HepG2 (cell line): ENCODE results near the gene SEC16A. TPM values are rescaled to one million over a fixed set of nuclear protein-coding genes. Genes with fewer than 3 reads are reported as not detected.
"Not testable (repeated sequence)": the region's sequence is repeated elsewhere in the genome, so short reads cannot be mapped to it uniquely, and the experiment has no call there.

ENCODE experiments used
- ATAC-seq: fragments of 200-7000 bp; cut with Tn5 transposase; 3 replicates; pipeline ENCODE4 v1.9.1; 2020; ENCODE audit warnings: mild to moderate bottlenecking, moderate library complexity
- BruUV-seq: library from RNA; stranded (reverse); fragments of 400-500 nt; replicated peaks from 2 replicates; lab custom pipeline; 2021; lab: Mats Ljungman, UMichigan
- CTCF ChIA-PET: fragments of 300-600 bp; formaldehyde crosslinking; extraction: SDS; loops from one replicate; lab custom pipeline; 2021; ENCODE audit warnings: low total read pairs, inconsistent platforms, low intra/inter-chr PET ratio; lab: Yijun Ruan, JAX
- POLR2A ChIA-PET: fragments of 350-600 bp; sonication (Branson Sonifier 250); formaldehyde crosslinking; loops from one replicate; lab custom pipeline; 2020; ENCODE audit warnings: antibody characterized with exemption, inconsistent platforms; lab: Yijun Ruan, JAX
- DNase-seq: peaks from one replicate; pipeline ENCODE4 v3.0.0-alpha.2; 2015; ENCODE audit warnings: low spot score
- FAIRE-seq: peaks from 3 replicates; lab custom pipeline; 2011; peaks lifted over from hg19 to GRCh38; lab: Jason Lieb, UNC
- H2AFZ ChIP-seq: one replicate; pipeline ENCODE4 v1.6.1; 2011; ENCODE audit warnings: low read length, inconsistent platforms
- H3K27ac ChIP-seq: fragments of 300-600 bp; 3 replicates; pipeline ENCODE4 v1.8.0; 2011; ENCODE audit warnings: mixed run types, mild to moderate bottlenecking, mixed read lengths, low read length, inconsistent platforms; ENCODE audit not compliant: insufficient read depth; ENCODE audit errors: extremely low read length
- H3K27me3 ChIP-seq, 2 experiments: fragments of 200-600 bp in 1 of 2; 2 replicates in 1 of 2; 3 replicates in 1 of 2; pipeline versions ENCODE4 v1.6.0 to v1.8.0; 2011; ENCODE audit warnings: low read length in 2 of 2, mild to moderate bottlenecking in 2 of 2, moderate library complexity in 2 of 2, inconsistent platforms in 1 of 2; ENCODE audit not compliant: insufficient read depth in 2 of 2, control insufficient read depth in 1 of 2
- H3K36me3 ChIP-seq, 2 experiments: fragments of 200-600 bp in 1 of 2; replicated peaks in 1 of 2; 2 replicates in 1 of 2; 3 replicates in 1 of 2; pipeline versions ENCODE4 v1.5.1 to v1.8.0; 2011; ENCODE audit warnings: low read length in 2 of 2, inconsistent platforms in 1 of 2; ENCODE audit not compliant: insufficient read depth in 2 of 2, control insufficient read depth in 1 of 2
- H3K4me1 ChIP-seq: 2 replicates; pipeline ENCODE4 v1.5.1; 2012; ENCODE audit warnings: low read length, inconsistent platforms; ENCODE audit not compliant: insufficient read depth
- H3K4me2 ChIP-seq: 2 replicates; pipeline ENCODE4 v1.6.0; 2011; ENCODE audit warnings: low read depth, low read length, inconsistent platforms
- H3K4me3 ChIP-seq, 3 experiments: fragments of 200-600 bp in 1 of 3; sonication (generic), shearing (Covaris generic) in 1 of 3; replicated peaks in 1 of 3; 2 replicates each; pipeline ENCODE4 v1.5.1; 2011 to 2016; ENCODE audit warnings: low read length in 3 of 3, inconsistent platforms in 2 of 3, low read depth in 2 of 3, mild to moderate bottlenecking in 2 of 3, control low read depth in 1 of 3, mixed read lengths in 1 of 3; ENCODE audit not compliant: insufficient read depth in 1 of 3
- H3K79me2 ChIP-seq: one replicate; pipeline ENCODE4 v1.6.1; 2011; ENCODE audit warnings: low read length, inconsistent platforms; ENCODE audit not compliant: insufficient read depth
- H3K9ac ChIP-seq: 2 replicates; pipeline ENCODE4 v1.6.0; 2011; ENCODE audit warnings: mild to moderate bottlenecking, low read depth, low read length, inconsistent platforms; ENCODE audit not compliant: insufficient read depth
- H3K9me3 ChIP-seq: 2 replicates; pipeline ENCODE4 v1.5.1; 2012; ENCODE audit warnings: mild to moderate bottlenecking, low read length
- H4K20me1 ChIP-seq: 2 replicates; pipeline ENCODE4 v1.6.0; 2011; ENCODE audit warnings: inconsistent platforms, mild to moderate bottlenecking, low read length, moderate library complexity; ENCODE audit not compliant: insufficient read depth
- ARHGAP35 ChIP-seq: sonication (generic); formaldehyde crosslinking; IDR thresholded peaks from 2 replicates; pipeline ENCODE4 v1.9.0; 2022; ENCODE audit warnings: mild to moderate bottlenecking, inconsistent platforms, moderate library complexity, missing genetic modification reagents, borderline replicate concordance
- ETV5 ChIP-seq: IDR thresholded peaks from 2 replicates; pipeline ENCODE4 v1.6.1; 2018; ENCODE audit warnings: missing biosample characterization, missing genetic modification reagents, inconsistent platforms, borderline replicate concordance
- HNRNPL ChIP-seq: fragments of 200-400 bp; formaldehyde crosslinking; IDR thresholded peaks from 2 replicates; pipeline ENCODE4 v1.6.1; 2017; ENCODE audit warnings: mild to moderate bottlenecking, low read depth, low read length
- IRF2 ChIP-seq: IDR thresholded peaks from 2 replicates; pipeline ENCODE4 v1.6.1; 2018; ENCODE audit warnings: missing genetic modification reagents, missing compliant biosample characterization
- MXI1 ChIP-seq: IDR thresholded peaks from 3 replicates; pipeline ENCODE4 v1.6.1; 2012; ENCODE audit warnings: low read depth, low read length, inconsistent platforms, borderline replicate concordance
- NR1H2 ChIP-seq: sonication (generic); formaldehyde crosslinking; IDR thresholded peaks from 2 replicates; pipeline ENCODE4 v1.8.1; 2022; ENCODE audit warnings: low read depth, missing genetic modification reagents, borderline replicate concordance
- PHF21A ChIP-seq: sonication (generic); formaldehyde crosslinking; IDR thresholded peaks from 2 replicates; pipeline ENCODE4 v1.5.0; 2020; ENCODE audit warnings: mild to moderate bottlenecking, missing genetic modification reagents
- RFX5 ChIP-seq: IDR thresholded peaks from 2 replicates; pipeline ENCODE4 v1.6.1; 2011; ENCODE audit warnings: low read depth, low read length, improper control_type of control experiment
- SALL1 ChIP-seq: sonication (generic); formaldehyde crosslinking; IDR thresholded peaks from 2 replicates; pipeline ENCODE4 v1.8.0; 2022; ENCODE audit warnings: mild to moderate bottlenecking, missing genetic modification reagents
- XRCC5 ChIP-seq: fragments of 200-400 bp; formaldehyde crosslinking; optimal IDR thresholded peaks from 2 replicates; pipeline ENCODE3; 2017; ENCODE audit warnings: mild to moderate bottlenecking, low read length
- ZNF263 ChIP-seq: sonication (generic); formaldehyde crosslinking; IDR thresholded peaks from 2 replicates; pipeline ENCODE4 v1.4.0; 2020; ENCODE audit warnings: missing genetic modification reagents
- ZNF33B ChIP-seq: sonication (generic); formaldehyde crosslinking; IDR thresholded peaks from 2 replicates; pipeline ENCODE4 v1.5.1; 2020; ENCODE audit warnings: mild to moderate bottlenecking, missing genetic modification reagents
- ZNF713 ChIP-seq: sonication (generic); formaldehyde crosslinking; IDR thresholded peaks from 2 replicates; pipeline ENCODE4 v1.4.0; 2020; ENCODE audit warnings: mild to moderate bottlenecking, missing genetic modification reagents
- ZNF766 ChIP-seq: sonication (generic); formaldehyde crosslinking; IDR thresholded peaks from 2 replicates; pipeline ENCODE4 v1.5.0; 2020; ENCODE audit warnings: missing genetic modification reagents, borderline replicate concordance
- ZSCAN21 ChIP-seq: sonication (generic); formaldehyde crosslinking; IDR thresholded peaks from 2 replicates; pipeline ENCODE4 v1.8.0; 2022; ENCODE audit warnings: mild to moderate bottlenecking, missing genetic modification reagents, moderate library complexity, borderline replicate concordance
- ZSCAN9 ChIP-seq: IDR thresholded peaks from 2 replicates; pipeline ENCODE4 v1.6.1; 2016; ENCODE audit warnings: borderline replicate concordance
- WGBS: methylation state at CpG from one replicate; pipeline ENCODE4 v1.1.6; 2017; ENCODE audit warnings: low lambda C conversion rate; 5-methylcytosine and 5-hydroxymethylcytosine counted together
- in situ Hi-C: cut with HindIII; loops from 2 replicates; pipeline ENCODE4 v1.10.0; 2017; ENCODE audit warnings: low pct_unique_long_range_greater_than_20kb; ENCODE audit not compliant: extremely low pct_ligation_motif_present
- intact Hi-C: fragments of 100-400 bp; cut with micrococcal nuclease; formaldehyde crosslinking; loops from one replicate; pipeline ENCODE4 v1.10.0; 2022; ENCODE audit not compliant: unreplicated experiment
- polyA plus RNA-seq, 8 experiments: library from polyadenylated mRNA; depleted of rRNA in 3 of 8; stranded (reverse) in 7 of 8; unstranded in 1 of 8; fragments of >200 nt; fragmentation: Illumina TruSeq in 4 of 8; extraction: Trizol in 4 of 8; gene quantifications; 2 replicates each; pipeline versions ENCODE4 v1.2.1 to v1.2.3, GENCODE V29; 2011 to 2016; ENCODE audit warnings: low read depth in 4 of 8, missing spikeins in 1 of 8, mixed read lengths in 1 of 8; ENCODE audit not compliant: insufficient read depth in 1 of 8
- total RNA-seq, 5 experiments: library from RNA; depleted of rRNA; stranded (reverse); fragments of >200 nt; fragmentation: Illumina TruSeq; extraction: Trizol; gene quantifications; 2 replicates each; pipeline ENCODE4 v1.2.3, GENCODE V29; 2016; ENCODE audit warnings: low read depth in 1 of 5
- TF ChIP-seq, protein P1 (sequence below): sonication (generic); formaldehyde crosslinking; conservative IDR thresholded peaks from 2 replicates; pipeline ENCODE4 v1.5.0; 2020; ENCODE audit warnings: missing genetic modification reagents
- TF ChIP-seq, protein P2 (sequence below): sonication (generic); formaldehyde crosslinking; IDR thresholded peaks from 2 replicates; pipeline ENCODE4 v1.4.0; 2020; ENCODE audit warnings: low read depth, mild to moderate bottlenecking, missing genetic modification reagents
- TF ChIP-seq, protein P3 (sequence below), 2 experiments: fragments of 450-650 bp in 1 of 2; sonication (generic) in 1 of 2; formaldehyde crosslinking; IDR thresholded peaks; 2 replicates each; pipeline versions ENCODE4 v1.5.0 to v1.8.0; 2020 to 2022; ENCODE audit warnings: mild to moderate bottlenecking in 1 of 2, missing genetic modification reagents in 1 of 2

SEC16A gene
- total and polyA plus RNA-seq, 2 of the 13 experiments (the other 11 are each of a cell fraction or from before 2014, with no cell fraction given), result 15.9 to 18.9 TPM

- POLR2A ChIA-PET, result no interaction called here
- H2AFZ ChIP-seq, result no peak overlapping the region
- H3K79me2 ChIP-seq, result no peaks in the 10 kb centered on the region
- intact Hi-C loops, result no loop called here
- CTCF ChIA-PET, result no interaction called here
- 98% methylated on average over 12 of the region's 12 CpGs for WGBS
- DNase-seq (no peak), FAIRE-seq (no peak), ATAC-seq (no peak)
- H3K4me2 ChIP-seq, result no peak overlapping the region
- no peaks in the 10 kb centered on the region for H3K9me3 ChIP-seq
- in situ Hi-C loops, result no loop called here
- H3K4me3 ChIP-seq, result no peak overlapping the region
- H3K27me3 ChIP-seq, result no peaks in the 10 kb centered on the region
- no peaks in the 10 kb centered on the region for H3K4me1 ChIP-seq
- BruUV-seq, result no TSS peak
- no peak for TF ChIP-seq ZSCAN9 (CRISPR knock-in tag)
- TF ChIP-seq ZNF766 (CRISPR knock-in tag), result no peak
- no peak for TF ChIP-seq ZNF713 (CRISPR knock-in tag)
- no peak for TF ChIP-seq ETV5
- TF ChIP-seq ZNF263 (CRISPR knock-in tag), result no peak
- no peak for TF ChIP-seq ZSCAN21 (CRISPR knock-in tag)
- TF ChIP-seq IRF2 (CRISPR knock-in tag), result no peak
- no peak for TF ChIP-seq SALL1 (CRISPR knock-in tag)
- TF ChIP-seq, protein P1, sequence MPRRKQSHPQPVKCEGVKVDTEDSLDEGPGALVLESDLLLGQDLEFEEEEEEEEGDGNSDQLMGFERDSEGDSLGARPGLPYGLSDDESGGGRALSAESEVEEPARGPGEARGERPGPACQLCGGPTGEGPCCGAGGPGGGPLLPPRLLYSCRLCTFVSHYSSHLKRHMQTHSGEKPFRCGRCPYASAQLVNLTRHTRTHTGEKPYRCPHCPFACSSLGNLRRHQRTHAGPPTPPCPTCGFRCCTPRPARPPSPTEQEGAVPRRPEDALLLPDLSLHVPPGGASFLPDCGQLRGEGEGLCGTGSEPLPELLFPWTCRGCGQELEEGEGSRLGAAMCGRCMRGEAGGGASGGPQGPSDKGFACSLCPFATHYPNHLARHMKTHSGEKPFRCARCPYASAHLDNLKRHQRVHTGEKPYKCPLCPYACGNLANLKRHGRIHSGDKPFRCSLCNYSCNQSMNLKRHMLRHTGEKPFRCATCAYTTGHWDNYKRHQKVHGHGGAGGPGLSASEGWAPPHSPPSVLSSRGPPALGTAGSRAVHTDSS (CRISPR knock-in tag), result no peak
- no peak for TF ChIP-seq HNRNPL
- no peak for TF ChIP-seq NR1H2 (CRISPR knock-in tag)
- no peak for TF ChIP-seq XRCC5
- no peak for TF ChIP-seq RFX5
- TF ChIP-seq, protein P2, sequence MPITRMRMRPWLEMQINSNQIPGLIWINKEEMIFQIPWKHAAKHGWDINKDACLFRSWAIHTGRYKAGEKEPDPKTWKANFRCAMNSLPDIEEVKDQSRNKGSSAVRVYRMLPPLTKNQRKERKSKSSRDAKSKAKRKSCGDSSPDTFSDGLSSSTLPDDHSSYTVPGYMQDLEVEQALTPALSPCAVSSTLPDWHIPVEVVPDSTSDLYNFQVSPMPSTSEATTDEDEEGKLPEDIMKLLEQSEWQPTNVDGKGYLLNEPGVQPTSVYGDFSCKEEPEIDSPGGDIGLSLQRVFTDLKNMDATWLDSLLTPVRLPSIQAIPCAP (CRISPR knock-in tag), result no peak
- no peak for TF ChIP-seq ZNF33B
- TF ChIP-seq, protein P3, sequence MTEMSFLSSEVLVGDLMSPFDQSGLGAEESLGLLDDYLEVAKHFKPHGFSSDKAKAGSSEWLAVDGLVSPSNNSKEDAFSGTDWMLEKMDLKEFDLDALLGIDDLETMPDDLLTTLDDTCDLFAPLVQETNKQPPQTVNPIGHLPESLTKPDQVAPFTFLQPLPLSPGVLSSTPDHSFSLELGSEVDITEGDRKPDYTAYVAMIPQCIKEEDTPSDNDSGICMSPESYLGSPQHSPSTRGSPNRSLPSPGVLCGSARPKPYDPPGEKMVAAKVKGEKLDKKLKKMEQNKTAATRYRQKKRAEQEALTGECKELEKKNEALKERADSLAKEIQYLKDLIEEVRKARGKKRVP (CRISPR knock-in tag; IDR thresholded peaks at IDR 0.05), result no peak
- no peak for TF ChIP-seq ARHGAP35 (CRISPR knock-in tag)
- no peak for TF ChIP-seq PHF21A (CRISPR knock-in tag)
- no peak for TF ChIP-seq MXI1
- H4K20me1 ChIP-seq, result no peaks in the 10 kb centered on the region
- H3K9ac ChIP-seq, result no peak overlapping the region
- H3K36me3 ChIP-seq, result peaks cover 16 to 33% of the 10 kb centered on the region in 2 experiments; a peak in 4 of 5 replicates
- H3K27ac ChIP-seq, result no peak overlapping the region
These were observed 56.1 kb downstream of the SEC16A start for GRCh38 chr9:136426787-136427186.

DNA sequence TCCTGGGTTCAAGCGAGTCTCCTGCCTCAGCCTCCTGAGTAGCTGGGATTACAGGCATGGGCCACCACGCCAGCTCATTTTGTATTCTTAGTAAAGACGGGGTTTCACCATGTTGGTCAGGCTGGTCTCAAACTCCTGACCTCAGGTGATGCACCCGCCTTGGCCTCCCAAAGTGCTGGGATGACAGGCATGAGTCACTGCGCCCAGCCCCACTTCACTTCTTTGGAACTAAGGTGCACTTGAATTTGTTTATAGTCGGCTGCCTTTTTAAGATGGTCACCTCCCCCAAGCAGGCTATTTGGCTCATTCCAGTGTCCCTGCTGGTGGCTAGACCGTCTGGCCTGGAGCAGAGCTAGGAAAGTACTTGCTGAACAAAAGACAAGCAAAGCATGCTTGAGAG, 57.5 kb downstream of the SEC16A start:
- DNase-seq, H3K4me3 ChIP-seq, intact Hi-C loops, in situ Hi-C loops, ATAC-seq, H3K9ac ChIP-seq, H3K9me3 ChIP-seq, H3K4me1 ChIP-seq, FAIRE-seq, CTCF ChIA-PET, H3K27me3 ChIP-seq, H3K4me2 ChIP-seq, BruUV-seq, H4K20me1 ChIP-seq, H3K79me2 ChIP-seq, POLR2A ChIA-PET, H2AFZ ChIP-seq, H3K27ac ChIP-seq: not testable (repeated sequence)
- H3K36me3 ChIP-seq, result peaks cover 19 to 37% of the 10 kb centered on the region in 2 experiments; a peak in 4 of 5 replicates
- 93% methylated on average over 7 of the region's 7 CpGs for WGBS
